ENCODE results near the gene PGAM1.
"Not testable (repeated sequence)": the region's sequence is repeated elsewhere in the genome, so short reads cannot be mapped to it uniquely, and the experiment has no call there.

Gene PGAM1

DNA sequence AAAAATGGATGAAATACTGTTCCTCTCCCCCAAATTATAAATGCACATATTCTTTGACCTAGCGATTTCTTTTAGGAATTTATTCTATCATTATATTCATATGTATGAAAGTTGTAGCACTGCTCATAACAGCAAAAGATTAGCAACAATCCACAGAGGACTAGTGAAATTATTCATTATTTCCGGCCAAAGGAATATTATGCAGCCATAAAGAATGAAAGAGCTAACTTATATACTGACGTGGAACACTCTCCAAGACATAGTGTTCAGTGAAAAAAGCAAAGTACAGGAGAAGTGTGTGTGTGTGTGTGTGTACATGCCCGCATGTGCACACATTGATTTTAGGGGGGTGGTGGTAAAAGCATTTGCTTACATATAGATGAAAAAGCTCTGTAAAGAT, 48.9 kb downstream of the PGAM1 start:
- TF ChIP-seq, protein P1, sequence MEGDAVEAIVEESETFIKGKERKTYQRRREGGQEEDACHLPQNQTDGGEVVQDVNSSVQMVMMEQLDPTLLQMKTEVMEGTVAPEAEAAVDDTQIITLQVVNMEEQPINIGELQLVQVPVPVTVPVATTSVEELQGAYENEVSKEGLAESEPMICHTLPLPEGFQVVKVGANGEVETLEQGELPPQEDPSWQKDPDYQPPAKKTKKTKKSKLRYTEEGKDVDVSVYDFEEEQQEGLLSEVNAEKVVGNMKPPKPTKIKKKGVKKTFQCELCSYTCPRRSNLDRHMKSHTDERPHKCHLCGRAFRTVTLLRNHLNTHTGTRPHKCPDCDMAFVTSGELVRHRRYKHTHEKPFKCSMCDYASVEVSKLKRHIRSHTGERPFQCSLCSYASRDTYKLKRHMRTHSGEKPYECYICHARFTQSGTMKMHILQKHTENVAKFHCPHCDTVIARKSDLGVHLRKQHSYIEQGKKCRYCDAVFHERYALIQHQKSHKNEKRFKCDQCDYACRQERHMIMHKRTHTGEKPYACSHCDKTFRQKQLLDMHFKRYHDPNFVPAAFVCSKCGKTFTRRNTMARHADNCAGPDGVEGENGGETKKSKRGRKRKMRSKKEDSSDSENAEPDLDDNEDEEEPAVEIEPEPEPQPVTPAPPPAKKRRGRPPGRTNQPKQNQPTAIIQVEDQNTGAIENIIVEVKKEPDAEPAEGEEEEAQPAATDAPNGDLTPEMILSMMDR (conservative IDR thresholded peaks at IDR 0.05), result no peak
- no peak for TF ChIP-seq ZFX (IDR thresholded peaks at IDR 0.05)
- no peak overlapping the region for H3K27ac ChIP-seq

DNA sequence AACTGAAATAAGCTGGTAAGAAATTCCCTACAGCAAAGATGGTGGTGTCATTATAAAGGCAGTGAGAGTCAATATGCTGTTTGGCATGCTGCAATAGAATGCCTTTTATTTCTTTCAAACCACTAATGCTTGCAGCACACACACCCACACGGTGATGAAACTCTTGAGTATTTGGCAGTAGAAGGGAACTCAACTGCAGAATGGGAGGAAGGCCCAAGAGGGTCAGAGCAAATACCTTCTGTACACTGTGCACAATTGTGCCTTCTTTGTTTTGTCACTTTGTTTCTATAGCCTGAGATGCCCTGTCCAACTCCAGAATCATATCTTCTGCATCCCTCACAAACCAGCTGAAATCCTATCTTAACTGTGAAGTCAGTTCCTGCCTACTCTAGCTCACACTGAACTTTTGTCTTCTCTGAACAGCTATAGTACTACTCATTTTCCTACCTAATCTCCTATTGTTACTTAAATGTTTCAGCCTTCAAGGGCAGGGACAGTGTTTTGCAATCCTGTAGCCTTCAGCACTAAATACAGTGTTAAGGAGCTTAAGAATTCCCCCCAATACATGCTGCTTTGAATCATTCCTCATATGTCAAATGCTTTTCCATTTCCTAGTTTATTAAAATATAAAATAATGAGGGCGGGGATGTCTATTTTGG, 50.1 kb downstream of the PGAM1 start:
- H3K27ac ChIP-seq, result no peak overlapping the region
- TF ChIP-seq, protein P1 (conservative IDR thresholded peaks at IDR 0.05), result no peak
- no peak for TF ChIP-seq ZFX (IDR thresholded peaks at IDR 0.05)

DNA sequence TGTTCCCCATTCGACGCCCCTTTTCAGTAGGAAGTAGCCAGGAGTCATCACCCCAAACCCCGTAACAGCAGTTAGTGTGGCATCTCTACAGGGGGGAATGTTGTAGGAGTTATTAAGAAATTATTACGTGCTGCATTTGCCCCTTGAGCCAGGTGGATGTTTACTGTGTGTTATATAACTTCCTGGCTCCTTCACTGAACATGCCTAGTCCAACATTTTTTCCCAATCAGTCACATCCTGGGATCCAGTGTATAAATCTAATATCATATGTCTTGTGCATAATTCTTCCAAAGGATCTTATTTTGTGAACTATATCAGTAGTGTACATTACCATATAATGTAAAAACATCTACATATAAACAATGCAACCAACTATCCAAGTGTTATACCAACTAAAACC, 53.4 kb downstream of the PGAM1 start:
- H3K27ac ChIP-seq, result not testable (repeated sequence)

DNA sequence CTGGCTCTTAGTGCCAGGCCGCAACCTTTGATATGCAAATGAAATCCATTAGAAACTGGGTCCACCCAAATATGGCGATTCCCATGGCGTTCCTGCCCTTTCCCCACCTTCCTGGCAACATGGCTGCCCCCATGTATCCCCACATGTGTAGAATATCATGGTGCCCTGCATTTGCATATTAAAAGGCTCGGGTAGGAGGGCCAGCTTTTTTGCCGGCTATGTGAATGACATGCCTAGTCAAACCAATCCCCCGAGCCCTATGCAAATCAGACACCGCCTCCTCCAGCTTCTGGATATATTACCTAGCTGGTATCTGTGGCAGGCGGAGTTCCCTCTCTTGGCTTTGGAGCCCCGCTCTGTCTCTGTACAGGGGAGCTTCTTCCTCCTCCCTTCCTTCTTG, 53.9 kb downstream of the PGAM1 start:
- H3K27ac ChIP-seq, result no peak overlapping the region
- TF ChIP-seq, protein P1 (conservative IDR thresholded peaks at IDR 0.05), result no peak
- no peak for TF ChIP-seq ZFX (IDR thresholded peaks at IDR 0.05)

DNA sequence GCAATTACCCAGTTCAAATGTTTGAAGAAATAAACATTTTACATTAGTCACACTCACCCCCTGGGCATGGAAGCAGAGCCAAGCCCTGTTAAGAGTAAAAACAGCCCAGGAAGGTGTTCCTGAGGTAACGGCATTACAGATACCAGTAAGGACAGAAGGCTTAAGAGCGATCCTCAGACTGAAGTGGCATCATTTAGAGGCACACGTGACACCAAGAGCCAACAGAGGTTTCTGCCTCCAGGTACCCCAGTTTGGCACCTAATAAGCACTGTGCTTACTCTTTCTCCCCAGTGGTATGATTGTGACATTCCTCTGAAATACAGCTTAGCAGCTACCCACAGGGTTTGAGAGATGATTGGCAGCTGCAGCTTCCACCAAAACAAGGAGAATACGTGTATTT, 55.1 kb downstream of the PGAM1 start:
- H3K27ac ChIP-seq, result no peak overlapping the region
- no peak for TF ChIP-seq ZFX (IDR thresholded peaks at IDR 0.05)
- TF ChIP-seq, protein P1 (conservative IDR thresholded peaks at IDR 0.05), result no peak

DNA sequence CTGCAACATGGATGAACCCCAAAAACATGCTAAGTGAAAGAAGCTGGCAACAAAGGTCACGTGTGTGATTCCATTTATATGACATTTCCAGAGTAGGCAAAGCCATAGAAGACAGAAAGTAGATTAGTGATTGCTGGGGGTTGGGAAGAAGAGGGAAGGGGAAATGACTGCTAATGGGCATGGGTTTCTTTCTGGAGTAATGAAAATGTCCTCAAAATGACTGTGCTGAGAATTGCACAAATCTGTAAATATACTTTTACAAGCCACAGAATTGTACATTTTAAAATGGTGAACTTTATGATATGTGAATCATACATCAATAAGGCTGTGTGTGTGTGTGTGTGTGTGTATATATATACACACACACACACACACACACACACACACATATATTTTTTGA, 56.4 kb downstream of the PGAM1 start:
- TF ChIP-seq, protein P1 (conservative IDR thresholded peaks at IDR 0.05), result no peak
- no peak for TF ChIP-seq ZFX (IDR thresholded peaks at IDR 0.05)

More for the DNA sequence above, 56.4 kb downstream of the PGAM1 start:
- H3K27ac ChIP-seq, result no peak overlapping the region

Measured in C4-2B (cell line).